HG02852 (cell line): ENCODE results near the gene KRTAP1-1.
"Not testable (repeated sequence)": the region's sequence is repeated elsewhere in the genome, so short reads cannot be mapped to it uniquely, and the experiment has no call there.

Experiments
- ATAC-seq: cut with Tn5 transposase; IDR thresholded peaks from one replicate; pipeline ENCODE4 v1.9.1; 2021; ENCODE audit warnings: mild to moderate bottlenecking, moderate library complexity; ENCODE audit not compliant: unreplicated experiment

Gene KRTAP1-1

GRCh38 chr17:41013181-41013580 lies 28.1 kb downstream of the KRTAP1-1 start:
- ATAC-seq: no peak

- no peak for ATAC-seq
Measured at GRCh38 chr17:41012326-41013120, 28.7 kb downstream of the KRTAP1-1 start.

- no peak for ATAC-seq
Measured at GRCh38 chr17:41010441-41010840, 30.8 kb downstream of the KRTAP1-1 start.

GRCh38 chr17:41009936-41010335 lies 31.3 kb downstream of the KRTAP1-1 start:
- no peak for ATAC-seq

- no peak for ATAC-seq
Measured at GRCh38 chr17:41009301-41009760, 31.9 kb downstream of the KRTAP1-1 start.

GRCh38 chr17:41008811-41009210 lies 32.4 kb downstream of the KRTAP1-1 start, which contains the start of gene KRTAP3-1:
Gene KRTAP3-1, minus strand, starts transcription at chr17:41009128. Its CDS starts 54 bp downstream, at chr17:41009074.
- no peak for ATAC-seq

- ATAC-seq: no peak
Measured at GRCh38 chr17:41004397-41004796, 36.9 kb downstream of the KRTAP1-1 start.

GRCh38 chr17:41003926-41004325 lies 37.3 kb downstream of the KRTAP1-1 start:
- no peak for ATAC-seq

- ATAC-seq: no peak
Measured at GRCh38 chr17:41002814-41003213, 38.4 kb downstream of the KRTAP1-1 start.

GRCh38 chr17:41001795-41002194 lies 39.5 kb downstream of the KRTAP1-1 start:
- ATAC-seq: no peak

GRCh38 chr17:40999563-40999962 lies 41.7 kb downstream of the KRTAP1-1 start, which contains the start of gene KRTAP3-2:
Gene KRTAP3-2, minus strand, starts transcription at chr17:40999906. Its CDS starts 53 bp downstream, at chr17:40999853.
- ATAC-seq: not testable (repeated sequence)

GRCh38 chr17:40997361-40997760 lies 43.9 kb downstream of the KRTAP1-1 start:
- ATAC-seq: no peak

- no peak for ATAC-seq
Measured at GRCh38 chr17:40996829-40997228, 44.4 kb downstream of the KRTAP1-1 start.

GRCh38 chr17:40995116-40995515 lies 46.1 kb downstream of the KRTAP1-1 start:
- no peak for ATAC-seq

GRCh38 chr17:40993839-40994238 lies 47.4 kb downstream of the KRTAP1-1 start, which contains the start of gene KRTAP3-3:
Gene KRTAP3-3, minus strand, starts transcription at chr17:40994164. Its CDS starts 67 bp downstream, at chr17:40994097.
- no peak for ATAC-seq

- ATAC-seq: no peak
Measured at GRCh38 chr17:40993084-40993483, 48.2 kb downstream of the KRTAP1-1 start.

GRCh38 chr17:40992666-40993065 lies 48.6 kb downstream of the KRTAP1-1 start:
- ATAC-seq: no peak
